OCI-LY1 (cell line): ENCODE measurements around the gene AGFG2.

Experiments
- EZH2 ChIP-seq: fragments of 200-600 bp; sonication (generic), shearing (Covaris generic); IDR thresholded peaks from 2 replicates; pipeline ENCODE4 v1.8.0; 2017; ENCODE audit warnings: borderline replicate concordance, mixed run types, mild to moderate bottlenecking, antibody characterized with exemption, low read length, moderate library complexity, mixed read lengths
- TF ChIP-seq, protein P1 (sequence below): fragments of 200-600 bp; sonication (generic), shearing (Covaris generic); IDR thresholded peaks from 2 replicates; pipeline ENCODE4 v1.5.1; 2017; ENCODE audit warnings: mild to moderate bottlenecking, antibody characterized with exemption, low read length, moderate library complexity, mixed read lengths

DNA sequence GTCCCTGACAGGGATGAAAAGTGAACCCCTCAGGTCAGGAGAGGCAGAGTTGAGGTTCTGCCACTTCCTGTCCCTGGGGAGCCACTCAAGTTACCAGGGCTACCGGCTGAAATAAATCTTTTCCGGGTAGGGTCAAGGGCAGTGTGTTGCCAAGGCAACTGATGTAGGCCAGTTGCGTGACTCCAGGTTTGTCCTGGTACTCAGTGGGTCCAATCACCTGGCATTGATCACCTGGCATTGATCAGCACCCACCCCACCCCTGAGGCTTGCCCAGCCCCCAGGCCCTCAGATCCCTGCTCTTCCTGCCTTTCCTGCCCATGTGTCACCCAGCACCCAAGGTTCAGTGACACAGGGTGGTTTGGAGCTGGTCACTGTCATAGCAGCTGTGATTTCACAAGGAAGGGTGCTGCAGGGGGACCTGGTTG, 28.8 kb downstream of the AGFG2 start:
- TF ChIP-seq, protein P1, sequence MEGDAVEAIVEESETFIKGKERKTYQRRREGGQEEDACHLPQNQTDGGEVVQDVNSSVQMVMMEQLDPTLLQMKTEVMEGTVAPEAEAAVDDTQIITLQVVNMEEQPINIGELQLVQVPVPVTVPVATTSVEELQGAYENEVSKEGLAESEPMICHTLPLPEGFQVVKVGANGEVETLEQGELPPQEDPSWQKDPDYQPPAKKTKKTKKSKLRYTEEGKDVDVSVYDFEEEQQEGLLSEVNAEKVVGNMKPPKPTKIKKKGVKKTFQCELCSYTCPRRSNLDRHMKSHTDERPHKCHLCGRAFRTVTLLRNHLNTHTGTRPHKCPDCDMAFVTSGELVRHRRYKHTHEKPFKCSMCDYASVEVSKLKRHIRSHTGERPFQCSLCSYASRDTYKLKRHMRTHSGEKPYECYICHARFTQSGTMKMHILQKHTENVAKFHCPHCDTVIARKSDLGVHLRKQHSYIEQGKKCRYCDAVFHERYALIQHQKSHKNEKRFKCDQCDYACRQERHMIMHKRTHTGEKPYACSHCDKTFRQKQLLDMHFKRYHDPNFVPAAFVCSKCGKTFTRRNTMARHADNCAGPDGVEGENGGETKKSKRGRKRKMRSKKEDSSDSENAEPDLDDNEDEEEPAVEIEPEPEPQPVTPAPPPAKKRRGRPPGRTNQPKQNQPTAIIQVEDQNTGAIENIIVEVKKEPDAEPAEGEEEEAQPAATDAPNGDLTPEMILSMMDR, result no peak
- no peak for TF ChIP-seq EZH2
